ENCODE measurements around the gene FAM9B.
"Not testable (repeated sequence)": the region's sequence is repeated elsewhere in the genome, so short reads cannot be mapped to it uniquely, and the experiment has no call there.

FAM9B gene

DNA sequence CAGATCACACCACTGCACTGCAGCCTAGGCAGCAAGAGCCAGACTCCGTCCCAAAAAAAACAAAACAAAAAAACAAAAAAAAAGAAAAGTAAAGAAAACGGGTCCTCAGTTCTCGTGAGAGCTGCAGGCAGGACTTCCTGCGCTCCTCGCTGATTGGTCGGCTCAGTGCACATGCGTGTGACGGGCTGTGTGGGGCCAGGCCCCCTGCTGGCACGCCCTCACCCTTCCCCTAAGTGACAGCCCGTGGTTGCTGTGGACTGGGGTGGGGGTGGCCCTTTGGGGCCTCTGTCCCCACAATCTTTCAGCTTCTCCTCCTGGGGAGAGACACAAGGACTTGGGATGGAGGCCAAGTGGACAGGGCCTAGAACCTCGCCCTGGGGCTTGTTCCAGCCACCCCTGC lies at the start of gene FAM9B:
FAM9B (minus strand) TSS at position 139 of the 400 bp plus-strand sequence. CDS start 1,141 bp downstream, outside the sequence.
- no peak for DNase-seq (ENCODE audit: low read depth, low spot score)

GRCh38 chrX:9081271-9081670 lies 47.3 kb upstream of the FAM9B start:
- DNase-seq (ENCODE audit: low read depth, low spot score), result no peak

DNA sequence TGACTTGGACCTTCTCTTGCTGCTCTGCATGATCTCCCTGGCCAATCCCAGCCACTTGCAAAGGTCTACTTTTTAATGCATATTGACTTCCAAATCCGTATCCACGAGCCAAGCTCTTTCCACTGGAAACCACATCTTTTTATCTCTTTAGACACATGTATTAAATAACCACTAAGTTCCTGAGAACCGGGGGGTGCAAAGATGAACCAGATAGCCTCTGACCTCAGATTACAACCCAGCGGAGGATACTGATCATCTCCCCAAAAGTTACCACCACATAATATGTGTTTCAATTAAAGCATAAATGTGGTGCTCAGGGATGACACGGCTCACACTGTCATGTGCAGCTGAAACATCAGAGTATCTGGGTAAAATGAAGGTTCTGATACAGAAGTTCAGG lies 40.4 kb upstream of the FAM9B start:
- DNase-seq (ENCODE audit: low read depth, low spot score), result no peak

GRCh38 chrX:9072281-9072680 lies 38.4 kb upstream of the FAM9B start:
- no peak for DNase-seq (ENCODE audit: low read depth, low spot score)

DNA sequence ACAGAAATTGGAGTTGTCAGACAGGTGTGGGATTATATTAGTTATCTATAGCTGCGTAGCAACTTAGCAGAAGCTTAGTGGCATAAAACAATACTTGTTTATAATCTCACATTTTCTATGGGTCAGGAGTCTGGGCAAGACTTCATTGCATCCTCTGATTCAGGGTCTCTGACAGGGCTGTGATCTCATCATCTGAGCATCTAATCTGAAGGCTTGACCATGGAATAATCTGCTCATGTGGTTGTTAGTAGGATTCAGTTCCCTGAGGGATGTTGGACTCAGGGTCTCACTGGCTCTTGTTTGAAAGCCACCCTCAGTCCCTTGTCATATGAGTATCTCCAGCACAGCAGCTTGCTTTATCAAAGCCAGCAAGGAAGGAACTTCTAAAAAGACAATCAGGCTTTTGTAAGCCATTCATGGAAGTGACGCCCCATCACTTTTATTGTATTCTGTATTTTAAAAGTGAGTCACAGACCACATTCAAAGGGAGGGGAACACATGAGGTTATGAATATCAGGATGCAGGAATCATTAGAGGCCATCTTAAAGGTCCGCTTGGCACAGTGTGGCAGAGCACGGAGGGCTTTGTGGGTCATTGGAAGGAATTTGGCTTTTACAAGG lies 37.2 kb upstream of the FAM9B start:
- no peak for DNase-seq (ENCODE audit: low read depth, low spot score)

- DNase-seq (ENCODE audit: low read depth, low spot score), result no peak
These were observed 35.6 kb upstream of the FAM9B start for GRCh38 chrX:9069573-9069972.

DNA sequence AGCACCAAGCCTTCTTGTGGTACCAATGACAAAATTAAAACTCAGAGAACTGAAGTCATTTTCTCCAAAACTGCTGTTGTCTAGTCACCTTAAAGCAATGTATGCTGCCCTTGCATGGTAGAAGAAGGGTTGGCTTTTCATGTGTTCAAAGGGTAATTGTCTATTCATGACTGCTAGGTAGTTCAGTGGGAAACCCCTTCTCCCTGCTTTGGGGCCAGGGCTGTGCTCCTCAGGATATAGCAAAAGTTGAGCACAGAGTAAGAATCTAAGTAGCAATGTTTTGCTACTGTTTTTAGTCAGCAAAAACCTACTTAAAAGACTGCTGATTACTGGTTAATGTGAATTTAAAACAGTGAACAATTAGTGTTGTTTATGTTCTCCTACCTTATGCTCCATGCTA lies 30.8 kb upstream of the FAM9B start:
- DNase-seq (ENCODE audit: low read depth, low spot score), result no peak

- no peak for DNase-seq (ENCODE audit: low read depth, low spot score)
These were observed 28.7 kb upstream of the FAM9B start for GRCh38 chrX:9062641-9063040.

- no peak for DNase-seq (ENCODE audit: low read depth, low spot score)
These were observed 21.4 kb upstream of the FAM9B start for GRCh38 chrX:9055354-9055753.

- DNase-seq (ENCODE audit: low read depth, low spot score), result no peak
These were observed 18.2 kb upstream of the FAM9B start for GRCh38 chrX:9052081-9052480.

GRCh38 chrX:9050331-9050730 lies 16.4 kb upstream of the FAM9B start:
- DNase-seq (ENCODE audit: low read depth, low spot score), result no peak

DNA sequence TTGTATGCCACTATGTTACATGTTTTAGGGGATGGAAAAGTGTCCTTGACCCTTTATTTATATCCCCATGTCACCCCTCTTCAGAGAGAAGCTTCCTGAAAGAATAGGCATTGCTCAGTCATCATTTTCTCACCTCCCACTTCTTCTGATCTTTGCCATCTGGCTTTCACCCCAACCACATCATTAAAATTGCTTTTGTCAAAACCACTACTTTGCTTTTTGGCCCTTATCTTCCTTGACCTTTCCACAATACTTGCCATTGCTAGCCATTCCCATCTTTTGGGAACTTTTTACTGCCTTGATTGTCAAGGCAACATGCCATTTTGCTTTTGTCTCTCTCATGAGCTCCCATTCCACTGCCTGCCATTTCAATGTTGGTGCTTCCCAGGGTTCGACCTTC lies 14.9 kb upstream of the FAM9B start:
- no peak for DNase-seq (ENCODE audit: low read depth, low spot score)

- no peak for DNase-seq (ENCODE audit: low read depth, low spot score)
These were observed 4.3 kb upstream of the FAM9B start for GRCh38 chrX:9038244-9038643.

DNA sequence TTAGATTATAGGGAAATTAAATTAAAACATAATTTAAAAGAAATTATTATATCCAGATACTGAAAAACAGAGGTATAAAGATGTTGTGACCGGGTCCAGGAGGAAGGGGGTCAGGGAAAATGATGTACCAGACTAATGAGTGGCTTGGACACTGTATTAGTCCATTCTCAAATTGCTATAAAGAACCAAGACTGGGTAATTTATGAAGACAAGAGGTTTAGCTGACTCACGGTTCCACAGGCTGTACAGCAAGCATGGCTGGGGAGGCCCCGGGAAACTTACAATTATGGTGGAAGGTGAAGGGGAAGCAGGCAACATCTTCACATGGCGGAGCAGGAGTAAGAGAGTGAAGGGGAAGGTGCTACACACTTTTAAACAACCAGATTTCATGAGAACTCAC lies 3.4 kb upstream of the FAM9B start:
- DNase-seq (ENCODE audit: low read depth, low spot score), result no peak

- DNase-seq (ENCODE audit: low read depth, low spot score), result no peak
These were observed 341 bp downstream of the FAM9B start for GRCh38 chrX:9033586-9033985.

- DNase-seq (ENCODE audit: low read depth, low spot score), result no peak
These were observed 748 bp downstream of the FAM9B start for GRCh38 chrX:9033179-9033578.

DNA sequence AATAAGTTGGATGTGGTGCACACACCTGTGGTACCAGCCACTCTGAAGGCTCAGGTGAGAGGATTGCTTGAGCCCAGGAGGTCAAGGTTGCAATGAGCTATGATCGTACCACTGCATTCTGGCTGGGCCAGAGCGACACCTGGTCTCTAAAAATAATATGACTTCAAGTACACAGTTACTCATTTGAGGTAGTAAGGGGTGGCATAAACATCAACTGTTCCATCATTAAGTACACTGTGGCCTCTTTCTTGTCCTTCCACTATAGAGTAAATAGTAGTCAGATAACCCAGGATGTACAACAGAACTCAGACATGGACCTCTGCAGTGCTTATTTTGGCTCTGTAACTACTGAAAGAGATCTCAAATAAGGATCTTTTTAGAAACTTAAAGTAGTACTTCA lies 10.6 kb downstream of the FAM9B start:
- DNase-seq (ENCODE audit: low read depth, low spot score), result no peak

- DNase-seq (ENCODE audit: low read depth, low spot score), result no peak
These were observed 14.8 kb downstream of the FAM9B start for GRCh38 chrX:9019151-9019550.

DNA sequence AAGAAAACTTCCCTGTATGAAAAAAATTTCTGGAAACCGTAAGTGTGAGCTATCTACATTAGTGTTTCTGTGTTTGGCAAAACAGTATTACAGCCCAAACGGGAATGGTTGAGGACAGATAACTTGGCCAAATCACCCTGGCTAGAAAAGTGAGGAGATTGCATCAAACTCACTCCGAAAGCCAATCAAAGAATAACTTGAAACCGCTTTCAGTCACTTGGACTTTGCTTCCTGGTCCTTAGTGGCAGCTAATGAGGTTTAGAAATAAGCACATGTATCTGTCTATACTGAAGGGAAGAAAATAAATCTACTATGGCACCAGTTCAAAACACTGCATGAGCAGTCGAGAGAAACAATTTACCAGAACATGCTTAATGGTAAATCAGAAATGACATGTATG lies 15.6 kb downstream of the FAM9B start:
- DNase-seq (ENCODE audit: low read depth, low spot score), result not testable (repeated sequence)

- DNase-seq (ENCODE audit: low read depth, low spot score), result no peak
These were observed 30.9 kb downstream of the FAM9B start for GRCh38 chrX:9003041-9003440.

DNA sequence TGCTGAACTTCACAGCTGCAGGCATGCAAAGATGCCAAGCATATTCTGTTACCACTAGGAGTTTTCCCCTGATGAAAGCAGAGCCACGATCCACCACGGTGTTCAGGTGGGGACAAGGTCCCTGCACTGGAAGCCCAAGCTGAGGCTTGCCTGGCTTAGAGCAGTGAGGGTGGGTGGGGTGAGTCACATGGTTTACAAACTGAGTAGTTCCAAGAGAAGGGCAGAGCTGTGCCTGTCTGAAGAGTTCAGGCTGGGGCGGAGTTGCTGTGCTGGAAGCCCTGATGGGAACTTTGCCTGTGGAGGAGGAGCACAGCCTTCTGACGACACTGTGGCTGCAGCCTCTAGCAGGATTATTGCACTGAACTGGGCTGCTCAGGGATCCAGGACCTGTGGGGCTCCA lies 45.5 kb downstream of the FAM9B start:
- no peak for DNase-seq (ENCODE audit: low read depth, low spot score)

- no peak for DNase-seq (ENCODE audit: low read depth, low spot score)
These were observed 46.2 kb downstream of the FAM9B start for GRCh38 chrX:8987672-8988250.

GRCh38 chrX:8984231-8984630 lies 49.7 kb downstream of the FAM9B start:
- DNase-seq (ENCODE audit: low read depth, low spot score), result no peak

- no peak for DNase-seq (ENCODE audit: low read depth, low spot score)
These were observed 52.2 kb downstream of the FAM9B start for GRCh38 chrX:8981723-8982122.

Measured in iPS DF 19.7 (cell line).